ENCODE measurements around the gene TBC1D5.

The TBC1D5 gene

GRCh38 chr3:17243621-17244020 lies 498.8 kb downstream of the TBC1D5 start:
- H3K4me3 ChIP-seq (ENCODE audit: low read depth, low read length), result no peak overlapping the region

- H3K4me3 ChIP-seq (ENCODE audit: low read depth, low read length), result no peak overlapping the region
Measured at GRCh38 chr3:17239417-17239816, 503.0 kb downstream of the TBC1D5 start.

- no peak overlapping the region for H3K4me3 ChIP-seq (ENCODE audit: low read depth, low read length)
Measured at GRCh38 chr3:17238023-17238422, 504.4 kb downstream of the TBC1D5 start.

GRCh38 chr3:17235310-17235709 lies 507.1 kb downstream of the TBC1D5 start:
- H3K4me3 ChIP-seq (ENCODE audit: low read depth, low read length), result no peak overlapping the region

GRCh38 chr3:17234382-17234781 lies 508.0 kb downstream of the TBC1D5 start:
- H3K4me3 ChIP-seq (ENCODE audit: low read depth, low read length), result no peak overlapping the region

GRCh38 chr3:17233398-17233800 lies 509.0 kb downstream of the TBC1D5 start:
- no peak overlapping the region for H3K4me3 ChIP-seq (ENCODE audit: low read depth, low read length)

- no peak overlapping the region for H3K4me3 ChIP-seq (ENCODE audit: low read depth, low read length)
Measured at GRCh38 chr3:17232442-17232841, 510.0 kb downstream of the TBC1D5 start.

- H3K4me3 ChIP-seq (ENCODE audit: low read depth, low read length), result no peak overlapping the region
Measured at GRCh38 chr3:17231537-17232261, 510.7 kb downstream of the TBC1D5 start.

- H3K4me3 ChIP-seq (ENCODE audit: low read depth, low read length), result no peak overlapping the region
Measured at GRCh38 chr3:17227472-17227871, 515.0 kb downstream of the TBC1D5 start.

GRCh38 chr3:17221529-17221928 lies 520.9 kb downstream of the TBC1D5 start:
- no peak overlapping the region for H3K4me3 ChIP-seq (ENCODE audit: low read depth, low read length)

GRCh38 chr3:17219593-17219992 lies 522.8 kb downstream of the TBC1D5 start:
- H3K4me3 ChIP-seq (ENCODE audit: low read depth, low read length), result no peak overlapping the region

- no peak overlapping the region for H3K4me3 ChIP-seq (ENCODE audit: low read depth, low read length)
Measured at GRCh38 chr3:17218587-17218986, 523.8 kb downstream of the TBC1D5 start.

GRCh38 chr3:17217588-17217987 lies 524.8 kb downstream of the TBC1D5 start:
- H3K4me3 ChIP-seq (ENCODE audit: low read depth, low read length), result no peak overlapping the region

- H3K4me3 ChIP-seq (ENCODE audit: low read depth, low read length), result no peak overlapping the region
Measured at GRCh38 chr3:17213102-17213501, 529.3 kb downstream of the TBC1D5 start.

- H3K4me3 ChIP-seq (ENCODE audit: low read depth, low read length), result no peak overlapping the region
Measured at GRCh38 chr3:17207979-17208378, 534.5 kb downstream of the TBC1D5 start.

- H3K4me3 ChIP-seq (ENCODE audit: low read depth, low read length), result no peak overlapping the region
Measured at GRCh38 chr3:17207019-17207418, 535.4 kb downstream of the TBC1D5 start.

GRCh38 chr3:17204049-17204650 lies 538.3 kb downstream of the TBC1D5 start:
- H3K4me3 ChIP-seq (ENCODE audit: low read depth, low read length), result no peak overlapping the region

- H3K4me3 ChIP-seq (ENCODE audit: low read depth, low read length), result no peak overlapping the region
Measured at GRCh38 chr3:17201538-17201937, 540.9 kb downstream of the TBC1D5 start.

- no peak overlapping the region for H3K4me3 ChIP-seq (ENCODE audit: low read depth, low read length)
Measured at GRCh38 chr3:17195856-17196604, 546.4 kb downstream of the TBC1D5 start.

GRCh38 chr3:17195192-17195611 lies 547.2 kb downstream of the TBC1D5 start:
- H3K4me3 ChIP-seq (ENCODE audit: low read depth, low read length), result no peak overlapping the region

GRCh38 chr3:17194116-17194515 lies 548.3 kb downstream of the TBC1D5 start:
- H3K4me3 ChIP-seq (ENCODE audit: low read depth, low read length), result no peak overlapping the region

GRCh38 chr3:17192995-17193394 lies 549.4 kb downstream of the TBC1D5 start:
- no peak overlapping the region for H3K4me3 ChIP-seq (ENCODE audit: low read depth, low read length)
